GM18498 (cell line): Measurements from ENCODE around the gene UBE2D1.

Source experiments
- ATAC-seq: cut with Tn5 transposase; IDR thresholded peaks from one replicate; pipeline ENCODE4 v1.9.1; 2021; ENCODE audit warnings: mild to moderate bottlenecking, moderate library complexity; ENCODE audit not compliant: unreplicated experiment

UBE2D1 gene

DNA sequence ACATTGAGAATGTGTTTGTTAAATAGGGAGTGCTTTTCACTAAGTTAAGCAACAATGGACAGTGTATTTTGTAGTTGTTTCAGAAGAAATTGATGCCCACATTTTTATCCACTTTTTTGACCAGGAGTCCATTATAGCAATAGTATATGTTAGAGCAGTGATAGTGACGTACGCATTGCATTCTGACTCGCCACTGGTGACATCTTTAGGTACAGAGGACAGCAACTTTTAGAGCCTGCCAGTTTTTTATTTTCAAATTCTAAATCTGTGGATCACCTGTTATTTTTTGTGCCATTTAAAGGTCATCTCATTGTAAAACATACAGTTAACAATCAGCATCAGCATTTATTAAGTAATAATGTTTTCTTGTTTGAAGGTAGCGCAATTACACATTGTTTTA lies 1.4 kb downstream of the UBE2D1 start:
- no peak for ATAC-seq

DNA sequence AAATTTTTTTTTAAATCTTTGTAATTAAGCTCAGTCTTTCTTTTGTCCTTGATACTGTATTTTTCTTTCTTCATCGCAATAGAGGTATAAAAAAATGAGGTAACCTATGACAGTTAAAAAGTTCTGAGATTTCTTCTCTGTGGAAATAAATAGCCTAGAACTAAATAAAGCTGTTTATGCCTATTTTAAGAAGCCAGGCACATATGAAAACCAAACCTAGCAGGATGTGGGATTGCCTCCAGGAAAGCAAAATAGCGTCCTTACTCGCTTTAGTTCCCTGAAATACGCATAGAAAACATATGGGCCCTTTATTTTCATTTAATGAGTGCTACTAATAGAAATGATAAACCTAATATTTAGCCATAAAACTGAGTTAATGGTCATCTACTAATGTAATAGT lies 6.6 kb downstream of the UBE2D1 start:
- ATAC-seq: no peak

DNA sequence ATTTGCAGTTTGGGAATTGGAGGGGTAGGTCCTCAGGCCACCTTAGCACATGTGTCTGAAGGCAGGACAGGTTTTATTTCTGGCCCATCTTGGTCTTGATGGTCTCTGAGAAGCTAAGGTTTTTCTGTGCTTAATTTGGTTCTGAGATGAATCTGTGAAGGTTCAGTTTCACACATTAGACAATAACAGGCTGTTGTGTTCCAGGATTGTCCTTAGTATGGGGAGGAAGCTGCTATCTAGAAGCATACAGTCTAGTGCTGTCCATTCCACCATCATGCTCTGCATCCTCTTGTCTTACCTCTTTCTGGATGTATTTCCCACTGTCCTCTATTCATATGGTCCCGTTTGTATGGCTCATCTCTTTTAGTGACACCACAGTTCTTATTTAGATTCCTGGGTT lies 7.1 kb downstream of the UBE2D1 start:
- ATAC-seq: peak; percentile 50

DNA sequence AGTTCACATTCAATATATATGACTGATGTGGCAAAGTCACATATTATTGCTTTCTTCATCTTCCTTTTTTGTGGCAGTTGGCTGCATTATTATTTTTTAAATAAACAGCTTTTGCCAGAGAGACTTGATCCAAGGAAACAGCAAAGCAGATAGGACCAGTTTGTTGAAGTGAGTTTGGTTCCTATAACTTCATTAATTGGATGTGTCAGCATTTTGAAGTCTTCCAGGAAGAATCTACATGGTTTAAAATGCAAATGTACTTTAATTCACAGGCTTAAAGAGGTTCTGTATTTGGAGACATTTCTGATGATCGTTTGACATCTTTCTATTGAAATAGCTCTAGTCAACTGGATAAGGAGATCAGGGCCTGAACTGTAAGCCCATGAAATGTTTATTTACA lies 13.2 kb downstream of the UBE2D1 start:
- no peak for ATAC-seq

DNA sequence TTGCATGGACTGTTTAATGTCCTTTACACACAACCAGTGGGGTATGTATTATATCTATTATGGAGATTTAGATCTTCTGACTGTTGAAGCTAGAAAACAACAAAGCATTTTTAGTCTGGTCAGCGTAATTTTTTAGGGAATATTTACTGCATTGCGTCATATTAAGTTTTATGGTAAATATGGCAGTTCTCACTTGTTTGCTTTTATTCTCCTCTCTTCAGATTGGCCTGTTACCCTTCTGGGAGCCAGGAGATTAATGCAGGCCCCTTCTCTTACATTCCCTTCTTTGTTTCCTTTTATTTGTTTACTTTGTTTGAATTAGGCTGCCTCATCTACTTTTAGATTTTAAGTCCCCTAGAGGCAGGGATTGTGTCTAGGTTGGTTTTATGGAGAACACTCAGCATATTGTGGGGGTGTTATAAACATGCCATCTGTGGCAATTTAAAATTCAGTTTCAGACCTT lies 13.8 kb downstream of the UBE2D1 start:
- ATAC-seq: no peak

DNA sequence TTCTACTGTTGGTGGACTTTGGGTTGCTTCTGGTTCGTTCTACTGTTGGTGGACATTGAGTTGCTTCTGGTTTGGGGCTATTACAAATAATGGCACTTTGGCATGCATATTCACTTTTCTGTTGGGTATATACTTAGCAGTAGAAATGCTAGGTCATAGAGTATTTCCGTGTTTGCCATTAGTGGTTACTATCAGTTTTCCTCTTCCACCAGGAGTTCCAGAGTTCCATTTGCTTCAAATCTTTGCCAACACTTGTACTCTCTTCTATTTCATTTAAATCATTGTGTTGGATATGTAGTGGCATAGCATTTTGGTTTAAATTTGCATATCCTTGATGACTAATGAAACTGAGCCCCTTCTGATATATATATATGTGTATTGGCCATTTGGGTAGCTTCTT lies 15.2 kb downstream of the UBE2D1 start:
- ATAC-seq: no peak

DNA sequence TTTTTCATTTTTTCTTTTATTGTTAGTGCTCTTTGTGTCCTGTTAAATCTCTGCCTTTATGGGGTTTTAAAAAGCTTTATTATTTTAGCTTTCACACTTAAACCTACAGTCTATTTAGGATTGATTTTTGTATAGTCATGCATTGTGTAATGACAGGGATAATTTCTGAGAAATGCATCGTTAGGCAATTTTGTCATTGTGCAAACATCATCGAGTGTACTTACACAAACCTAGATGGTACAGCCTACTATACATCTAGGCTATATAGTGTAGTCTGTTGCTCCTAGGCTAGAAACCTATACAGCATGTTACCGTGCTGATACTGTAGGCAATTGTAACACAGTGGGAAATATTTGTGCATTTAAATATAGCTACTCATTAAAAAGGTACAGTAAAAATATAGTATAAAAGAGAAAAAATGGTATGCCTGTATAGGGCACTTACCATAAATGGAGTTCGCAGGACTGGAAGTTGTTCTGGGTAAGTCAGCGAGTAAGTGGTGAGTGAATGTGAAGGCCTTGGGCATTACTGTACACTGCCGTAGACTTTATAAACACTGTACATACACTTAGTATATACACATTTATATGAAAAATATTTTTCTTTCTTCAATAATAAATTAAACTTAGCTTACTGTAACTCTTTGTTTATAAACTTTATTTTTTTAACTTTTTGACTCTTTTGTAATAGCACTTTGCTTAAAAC lies 16.0 kb downstream of the UBE2D1 start:
- ATAC-seq: no peak

DNA sequence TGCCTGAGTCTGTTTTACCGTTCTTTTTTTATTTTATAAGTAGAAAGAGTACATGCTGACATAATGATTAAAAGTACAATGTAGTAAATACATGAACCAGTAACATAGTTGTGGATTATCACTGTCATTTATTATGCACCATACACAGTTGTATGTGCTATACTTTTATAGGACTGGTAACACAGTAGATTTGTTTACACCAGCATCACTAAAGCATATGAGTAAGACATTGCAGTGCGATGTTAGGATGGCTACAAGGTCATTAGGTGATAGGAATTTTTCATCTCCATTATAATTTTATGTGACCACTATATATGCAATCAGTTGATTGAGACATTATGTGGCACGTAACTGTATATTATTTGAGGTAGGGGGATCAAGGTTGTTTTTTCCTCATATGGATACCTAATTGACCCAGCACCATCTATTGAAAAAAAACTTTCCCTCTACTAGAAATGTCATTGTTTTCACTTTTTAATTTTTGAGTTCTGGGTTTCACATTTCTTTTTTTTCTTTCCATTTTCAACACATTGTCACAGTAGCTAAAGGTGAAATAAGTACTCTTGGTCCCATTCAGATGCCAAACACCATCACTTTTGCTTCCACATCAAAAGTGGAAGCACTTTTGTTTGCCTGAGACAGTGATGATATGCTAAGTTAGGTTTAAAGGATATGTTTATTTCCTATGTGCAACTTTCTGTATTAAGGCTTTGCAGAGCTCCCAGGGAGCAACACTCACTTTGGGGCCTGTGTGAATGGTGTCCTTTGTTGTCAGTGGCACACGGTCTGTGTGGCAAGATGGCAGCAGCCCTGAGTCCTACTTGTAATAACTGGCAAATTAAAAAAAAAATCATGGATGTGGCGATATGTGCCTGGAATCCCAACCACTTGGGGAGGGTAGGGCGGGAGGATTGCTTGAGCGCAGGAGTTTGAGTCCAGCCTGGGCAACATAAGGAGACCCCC lies 17.1 kb downstream of the UBE2D1 start:
- ATAC-seq: no peak

DNA sequence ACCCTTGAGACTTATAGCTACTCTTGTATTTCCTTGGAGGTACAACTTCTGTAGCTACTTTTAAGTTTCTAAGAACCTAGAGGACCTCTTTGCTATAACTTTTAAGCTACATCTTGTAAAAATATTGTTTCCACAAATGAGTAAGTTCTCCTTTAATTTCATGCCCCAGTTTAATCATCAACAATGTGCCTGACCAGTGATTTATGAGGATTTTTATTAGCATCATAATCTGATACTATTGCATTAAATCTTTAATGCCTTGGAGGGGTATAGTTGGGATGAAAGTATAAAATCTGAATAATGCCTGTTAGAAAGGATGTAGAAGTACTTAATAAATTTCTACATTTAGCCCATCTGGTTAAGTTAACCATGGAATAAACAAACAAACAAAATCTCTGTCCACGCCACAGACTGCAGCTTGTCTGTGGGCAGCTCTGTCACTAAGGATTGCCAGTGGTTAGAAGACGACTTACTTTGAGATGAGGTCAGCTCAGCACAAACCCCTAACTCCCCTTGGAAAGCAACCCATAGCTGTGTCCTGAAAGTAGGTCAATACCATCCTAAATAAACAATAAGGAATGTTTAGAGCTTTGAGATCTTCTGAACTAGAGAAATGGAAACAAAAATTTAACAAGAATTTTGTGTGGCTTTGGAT lies 18.3 kb downstream of the UBE2D1 start:
- ATAC-seq: no peak

DNA sequence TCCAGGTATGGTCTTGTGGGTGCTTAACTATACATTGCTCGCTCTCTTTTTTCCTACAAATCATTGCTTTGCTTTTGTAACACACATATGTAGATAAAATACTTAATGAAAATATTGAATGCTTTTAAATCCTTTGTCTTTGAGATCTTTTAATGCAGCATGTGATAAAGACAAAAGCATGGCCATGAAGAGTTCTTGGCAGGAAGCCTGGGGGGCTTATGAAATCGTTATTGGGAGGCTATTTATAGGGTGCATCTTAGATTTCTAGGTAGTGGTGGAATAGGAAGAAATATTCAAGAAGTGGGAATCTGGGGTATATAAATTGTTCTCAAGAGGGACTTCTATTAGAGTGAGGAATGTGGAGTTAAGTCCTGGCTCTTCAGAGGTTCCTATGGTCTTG lies 21.9 kb downstream of the UBE2D1 start:
- no peak for ATAC-seq

DNA sequence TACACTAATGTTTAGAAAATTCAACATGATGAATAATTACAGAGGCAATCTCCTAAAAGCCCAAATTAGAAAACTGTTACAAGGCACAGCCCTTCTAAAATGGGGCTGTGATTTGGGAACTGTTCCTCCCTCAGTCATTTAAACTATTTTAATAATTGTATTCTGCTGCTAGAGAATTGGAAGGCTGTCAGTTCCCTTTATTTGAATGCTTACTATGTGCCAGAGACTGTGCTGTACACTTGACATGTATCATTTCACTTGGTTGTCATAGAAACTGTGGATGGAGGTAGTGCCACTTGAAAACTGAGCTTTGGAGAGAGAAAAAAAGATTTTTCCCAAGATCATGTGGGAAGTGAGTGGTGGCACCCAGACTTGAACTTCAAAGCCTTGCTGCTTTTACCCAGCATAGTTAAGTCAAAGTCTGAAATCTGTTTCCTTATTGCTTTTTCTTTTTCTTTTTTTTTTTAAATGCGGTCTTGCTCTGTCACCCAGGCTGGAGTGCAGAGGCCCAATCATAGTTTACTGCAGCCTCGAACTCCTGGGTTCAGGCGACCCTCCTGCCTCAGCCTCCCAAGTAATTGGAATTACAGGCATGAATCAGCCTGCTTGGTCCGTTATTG lies 23.6 kb downstream of the UBE2D1 start:
- no peak for ATAC-seq

DNA sequence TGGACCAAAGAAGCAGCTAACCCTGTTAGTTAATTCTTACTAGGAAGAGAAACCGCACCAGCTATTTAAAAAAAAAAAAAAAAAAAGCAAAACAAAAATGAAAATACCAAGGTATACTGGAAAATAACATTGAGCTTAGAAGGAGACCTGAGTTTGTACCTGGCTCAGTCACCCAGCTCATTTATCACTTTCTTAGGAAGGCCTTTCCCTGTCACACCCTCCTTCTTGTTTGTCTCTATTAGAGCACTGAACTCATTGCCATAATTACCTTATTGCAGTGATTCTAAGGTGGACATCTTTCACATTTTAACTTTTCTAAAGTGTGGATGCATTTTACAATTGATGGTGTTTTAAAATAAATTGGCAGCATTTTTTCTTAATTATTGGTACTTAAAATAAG lies 24.1 kb downstream of the UBE2D1 start:
- no peak for ATAC-seq

DNA sequence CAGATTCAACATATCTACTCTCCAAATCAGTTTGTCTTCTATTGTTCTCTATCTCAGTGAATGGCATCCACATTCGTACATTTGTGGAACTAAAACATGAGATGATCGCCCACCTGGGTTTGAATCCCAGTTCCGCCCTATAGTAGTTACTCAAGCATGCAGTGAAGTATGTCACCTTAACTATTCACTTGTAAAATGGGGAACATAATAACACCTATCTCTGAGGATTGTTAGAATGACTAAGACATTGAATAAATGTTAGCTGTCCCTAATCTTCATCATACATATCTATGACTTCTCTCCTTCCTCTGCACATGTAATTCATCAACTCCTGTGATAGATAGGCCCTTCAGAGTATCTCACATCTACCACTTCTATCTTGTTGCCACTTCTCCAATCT lies 24.7 kb downstream of the UBE2D1 start:
- ATAC-seq: no peak

DNA sequence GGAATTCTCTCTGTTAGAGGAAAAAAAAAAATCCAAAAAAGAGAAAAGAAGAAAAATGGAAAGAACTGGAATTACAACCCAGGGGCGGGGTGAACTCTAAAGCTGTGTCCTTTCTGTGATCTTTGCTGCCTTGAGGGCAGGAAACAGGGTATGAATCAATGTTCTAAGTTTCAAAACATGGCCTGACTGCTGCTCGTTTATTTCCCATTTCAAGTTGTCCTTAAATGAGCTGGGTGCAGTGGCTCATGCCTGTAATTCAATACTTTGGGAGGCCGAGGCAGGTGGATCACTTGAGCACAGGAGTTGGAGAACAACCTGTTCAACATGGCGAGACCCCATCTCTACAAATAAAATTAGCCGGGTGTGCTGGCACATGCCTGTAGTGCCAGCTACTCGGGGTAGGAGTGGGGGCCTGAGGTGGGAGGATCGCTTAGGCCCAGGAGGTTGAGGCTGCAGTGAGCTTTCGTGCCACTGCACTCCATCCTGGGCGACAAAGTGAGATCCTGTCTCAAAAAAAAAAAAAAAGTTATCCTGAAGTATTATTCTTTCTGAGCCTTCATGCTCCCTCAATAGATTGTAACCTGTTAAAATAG lies 25.7 kb downstream of the UBE2D1 start:
- no peak for ATAC-seq

DNA sequence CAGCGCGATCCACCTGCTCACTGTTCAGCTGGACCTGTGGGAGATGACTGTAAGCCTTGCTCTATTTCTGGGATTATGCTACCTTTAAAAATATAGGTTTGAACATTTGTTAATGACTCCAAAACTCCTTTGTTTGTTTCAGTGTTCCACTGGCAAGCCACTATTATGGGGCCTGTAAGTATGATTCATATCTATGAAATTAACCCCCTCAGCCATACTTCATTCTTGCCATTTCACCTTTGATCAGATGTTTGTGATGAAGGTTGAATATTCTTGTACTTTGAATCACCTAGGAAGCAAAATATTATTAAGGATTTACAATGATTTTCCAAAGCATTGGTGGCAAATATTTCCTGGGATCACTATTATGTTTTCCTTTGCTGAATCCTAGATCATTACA lies 26.5 kb downstream of the UBE2D1 start:
- ATAC-seq: no peak

DNA sequence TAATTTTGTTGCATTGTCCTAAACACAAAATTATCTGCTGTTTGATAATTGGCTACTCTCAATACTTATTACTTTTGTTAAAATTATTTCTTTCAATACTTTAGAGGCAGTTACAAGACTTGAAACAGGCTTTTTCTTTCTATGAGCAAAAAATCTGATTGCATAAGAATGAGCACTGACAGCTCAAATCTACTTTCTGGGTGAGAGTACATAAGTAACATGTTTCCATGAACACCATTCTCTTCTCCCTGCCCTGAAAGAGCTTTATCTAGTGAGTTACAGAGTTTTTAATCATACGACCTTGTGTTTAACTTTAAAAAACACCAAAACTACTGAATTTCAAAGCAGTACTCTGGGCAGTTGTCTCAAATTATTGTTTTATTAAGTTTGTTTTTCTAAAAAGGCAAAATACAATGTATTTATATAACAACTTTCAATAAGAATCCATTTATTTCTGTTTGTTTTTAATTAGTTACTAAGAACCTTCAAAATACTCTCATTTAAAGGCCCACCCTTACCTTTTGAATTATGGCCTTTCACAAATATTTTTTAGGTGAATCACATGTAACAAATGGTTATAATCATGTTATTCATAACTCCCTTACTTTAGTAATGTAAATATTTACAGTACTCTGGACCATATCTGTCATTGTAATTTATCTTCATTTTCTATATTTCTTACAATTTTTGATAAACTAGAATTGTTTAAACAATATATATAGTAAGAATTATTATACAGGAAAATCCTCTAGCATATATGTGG lies 27.4 kb downstream of the UBE2D1 start:
- ATAC-seq: no peak

DNA sequence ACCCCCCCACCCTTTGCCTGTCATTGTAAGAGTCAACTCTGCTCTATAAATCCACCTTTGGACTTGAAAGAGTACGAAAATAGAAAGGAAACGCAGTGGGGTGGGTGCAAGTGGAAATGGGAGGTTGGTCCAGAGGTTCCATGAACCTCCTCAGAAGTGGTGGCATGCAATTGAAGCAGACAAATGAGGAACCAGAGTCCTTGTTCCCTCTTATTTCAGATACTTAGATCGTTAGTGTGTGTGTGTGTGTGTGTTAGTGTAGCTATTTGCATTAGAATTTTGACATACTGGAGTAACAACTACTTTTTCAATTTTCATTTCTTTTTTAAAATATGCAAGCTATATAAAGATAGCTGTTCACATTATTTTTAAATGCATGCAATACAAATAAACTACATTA lies 32.3 kb downstream of the UBE2D1 start:
- ATAC-seq: no peak

DNA sequence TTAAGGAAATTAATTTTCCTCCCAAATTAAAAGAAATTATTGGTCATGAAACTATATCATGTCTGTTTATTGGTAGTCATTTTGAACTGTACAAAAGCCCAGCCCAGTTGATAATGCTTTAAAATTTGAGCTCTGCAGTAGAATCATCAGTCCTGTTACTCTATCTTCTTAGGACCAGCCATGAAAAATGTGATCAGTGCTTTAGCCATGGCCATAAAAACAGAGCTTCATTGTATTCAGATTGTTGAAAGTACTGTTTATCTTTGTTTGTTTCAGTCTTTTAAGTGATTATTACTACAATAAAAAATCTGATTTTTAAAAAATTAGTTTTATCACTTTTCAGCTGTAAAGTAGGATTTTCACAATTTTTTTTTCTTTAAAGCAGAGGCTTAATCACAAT lies 36.7 kb downstream of the UBE2D1 start:
- no peak for ATAC-seq

DNA sequence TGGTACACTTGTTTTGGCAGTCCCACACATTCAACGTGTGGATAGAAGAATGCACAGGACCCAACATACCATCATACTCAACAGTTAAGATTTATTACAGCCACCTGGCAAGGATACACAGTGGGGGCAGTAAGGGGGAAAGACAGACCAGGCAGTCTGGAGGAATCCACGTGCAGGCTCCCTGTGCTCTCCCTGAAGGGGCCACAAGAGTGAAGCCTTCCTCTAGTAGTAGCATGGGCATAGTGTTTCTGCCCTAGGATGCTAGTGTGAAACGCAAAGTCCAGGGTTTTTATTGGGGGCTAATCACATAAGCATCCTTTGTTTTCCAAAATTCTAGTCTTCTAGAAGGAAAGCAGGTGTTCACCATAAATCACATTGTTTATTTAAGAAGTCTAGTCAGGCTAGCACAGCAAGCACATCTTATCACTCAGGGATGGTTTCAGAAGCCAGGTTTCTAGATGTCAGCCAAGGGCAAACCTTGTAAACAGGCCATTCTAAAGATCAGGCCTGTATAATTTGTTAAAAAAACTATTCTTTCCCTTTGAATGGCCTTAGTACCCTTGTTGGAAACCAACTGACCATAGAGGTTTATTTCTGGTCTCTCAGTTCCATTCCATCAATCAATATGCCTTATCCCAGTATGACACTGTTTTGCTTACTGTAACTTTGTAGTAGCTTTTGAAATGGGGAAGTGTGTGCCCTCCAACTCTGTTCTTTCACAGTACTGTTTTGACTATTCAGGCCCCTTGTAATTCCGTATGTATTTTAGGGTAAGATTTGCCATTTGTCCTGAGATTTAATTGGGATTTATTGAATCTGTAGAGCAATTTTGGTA lies 38.0 kb downstream of the UBE2D1 start:
- peak; percentile 68 for ATAC-seq
